GM10266 (cell line): ENCODE data around the gene PRODH.
"Not testable (repeated sequence)": the region's sequence is repeated elsewhere in the genome, so short reads cannot be mapped to it uniquely, and the experiment has no call there.

Experiments
- DNase-seq: peaks from one replicate; pipeline ENCODE4 v3.0.0; 2012; ENCODE audit errors: extremely low spot score
- CTCF ChIP-seq: IDR thresholded peaks from 2 replicates; pipeline ENCODE4 v1.5.1; 2012; ENCODE audit warnings: mild to moderate bottlenecking, low read depth; ENCODE audit not compliant: control insufficient read depth, insufficient read depth; ENCODE audit errors: missing control alignments

The PRODH gene

GRCh38 chr22:18955696-18956095 lies 19.6 kb upstream of the PRODH start:
- TF ChIP-seq CTCF: no peak
- no peak for DNase-seq

- DNase-seq: no peak
- TF ChIP-seq CTCF: no peak
Observed at GRCh38 chr22:18954990-18955571, 19.0 kb upstream of the PRODH start.

GRCh38 chr22:18954303-18954989 lies 18.4 kb upstream of the PRODH start:
- peak; percentile 78 for DNase-seq
- peak; percentile 84 for TF ChIP-seq CTCF

GRCh38 chr22:18953128-18953527 lies 17.0 kb upstream of the PRODH start:
- DNase-seq: not testable (repeated sequence)

GRCh38 chr22:18952022-18952421 lies 15.9 kb upstream of the PRODH start:
- DNase-seq: no peak
- no peak for TF ChIP-seq CTCF

- no peak for DNase-seq
- no peak for TF ChIP-seq CTCF
Observed at GRCh38 chr22:18950141-18950540, 14.0 kb upstream of the PRODH start.

GRCh38 chr22:18947905-18948304 lies 11.8 kb upstream of the PRODH start:
- no peak for DNase-seq
- TF ChIP-seq CTCF: no peak

- not testable (repeated sequence) for DNase-seq
Observed at GRCh38 chr22:18947105-18947504, 11.0 kb upstream of the PRODH start.

GRCh38 chr22:18938691-18939090 lies 2.6 kb upstream of the PRODH start:
- not testable (repeated sequence) for DNase-seq

- not testable (repeated sequence) for DNase-seq
Observed at GRCh38 chr22:18934688-18935087, 1.4 kb downstream of the PRODH start.
